Tibial nerve (tissue), 4 donors: ENCODE data around the gene CA9. TPM values are rescaled to one million over a fixed set of nuclear protein-coding genes. Genes with fewer than 3 reads are reported as not detected.

Source experiments
- DNase-seq, 2 donors: peaks; one replicate each; pipeline ENCODE4 v3.0.0-alpha.2; 2019; ENCODE audit warnings: low spot score in 2 of 2
- H3K27ac ChIP-seq, 4 donors: fragments of 200-600 bp; sonication (generic) in 3 of 4; one replicate each; pipeline ENCODE4 v1.5.1; 2017 to 2019; ENCODE audit warnings: mild to moderate bottlenecking in 1 of 4
- H3K27me3 ChIP-seq, 2 donors: fragments of 200-600 bp; sonication (generic) in 1 of 2; one replicate each; pipeline versions ENCODE4 v1.5.1 to v1.6.0; 2017 to 2019
- H3K36me3 ChIP-seq, 3 donors: fragments of 200-600 bp; sonication (generic); one replicate each; pipeline ENCODE4 v1.5.1; 2018 to 2019
- H3K4me1 ChIP-seq, 4 donors: fragments of 200-600 bp; sonication (generic) in 3 of 4; one replicate each; pipeline ENCODE4 v1.5.1; 2017 to 2019
- H3K4me3 ChIP-seq, 4 donors: fragments of 200-600 bp; sonication (generic) in 3 of 4; one replicate each; pipeline ENCODE4 v1.5.1; 2017 to 2019; ENCODE audit warnings: mild to moderate bottlenecking in 1 of 4, moderate library complexity in 1 of 4
- H3K9me3 ChIP-seq, 4 donors: fragments of 200-600 bp; sonication (generic) in 3 of 4; one replicate each; pipeline ENCODE4 v1.5.1; 2017 to 2019
- EP300 ChIP-seq, 2 donors: sonication (generic); formaldehyde crosslinking; IDR thresholded peaks; one replicate each; pipeline ENCODE4 v1.6.1; 2017; ENCODE audit warnings: antibody characterized with exemption in 2 of 2, mild to moderate bottlenecking in 1 of 2
- POLR2A ChIP-seq, 2 donors: fragments of 450-650 bp; IDR thresholded peaks; one replicate each; pipeline ENCODE4 v1.6.1; 2017; ENCODE audit warnings: antibody characterized with exemption in 2 of 2, mild to moderate bottlenecking in 2 of 2, moderate library complexity in 2 of 2
- WGBS, 2 donors: methylation state at CpG; one replicate each; pipeline ENCODE4 v1.1.5; 2018; 5-methylcytosine and 5-hydroxymethylcytosine counted together
- total RNA-seq, 4 donors: library from RNA; depleted of rRNA; stranded (reverse); fragments of >200 nt; gene quantifications; one replicate each; pipeline ENCODE4 v1.1.0, GENCODE V29; 2016
- TF ChIP-seq, protein P1 (sequence below), 5 experiments: fragments of 200-600 bp in 3 of 5; fragments of 450-650 bp in 2 of 5; sonication (generic) in 3 of 5; IDR thresholded peaks; one replicate each; pipeline ENCODE4 v1.5.1; 2016 to 2019; ENCODE audit warnings: antibody characterized with exemption in 5 of 5, mild to moderate bottlenecking in 3 of 5, moderate library complexity in 2 of 5

Gene CA9
- total RNA-seq, 4 donors from 2014 or later: 0.84 TPM; not detected in 3

GRCh38 chr9:35658968-35659220 is 14.8 kb upstream of the CA9 start:
- Histone ChIP-seq H3K9me3 (no peaks in the 10 kb centered on the region), H3K4me3 (peak overlapping the region; percentile 58 to 94 (median 90)), H3K27me3 (no peaks in the 10 kb centered on the region), H3K36me3 (peaks cover 0 to 14% (median 0%) of the 10 kb centered on the region in 3 donors), H3K27ac (peak overlapping the region; percentile 90 to 99 (median 92)), H3K4me1 (peaks cover 0 to 42% (median 10%) of the 10 kb centered on the region in 4 donors)
- no peak for DNase-seq
- TF ChIP-seq POLR2A (IDR thresholded peaks at IDR 0.05): no peak
- 0 to 6% methylated on average over 2 of the region's 2 CpGs for WGBS, 2 donors

GRCh38 chr9:35659340-35659739 is 14.4 kb upstream of the CA9 start:
- DNase-seq: no peak
- Histone ChIP-seq H3K4me1 (peaks cover 0 to 42% (median 10%) of the 10 kb centered on the region in 4 donors), H3K27ac (peak overlapping the region; percentile 90 to 99 (median 92)), H3K27me3 (no peaks in the 10 kb centered on the region), H3K4me3 (peak overlapping the region in 2 of 4 donors; percentile 58 to 94), H3K9me3 (no peaks in the 10 kb centered on the region), H3K36me3 (peaks cover 0 to 14% (median 0%) of the 10 kb centered on the region in 3 donors)
- TF ChIP-seq POLR2A (IDR thresholded peaks at IDR 0.05) (no peak), EP300 (IDR thresholded peaks at IDR 0.05) (peak in 1 of 2 donors; percentile 56)
- TF ChIP-seq, protein P1, sequence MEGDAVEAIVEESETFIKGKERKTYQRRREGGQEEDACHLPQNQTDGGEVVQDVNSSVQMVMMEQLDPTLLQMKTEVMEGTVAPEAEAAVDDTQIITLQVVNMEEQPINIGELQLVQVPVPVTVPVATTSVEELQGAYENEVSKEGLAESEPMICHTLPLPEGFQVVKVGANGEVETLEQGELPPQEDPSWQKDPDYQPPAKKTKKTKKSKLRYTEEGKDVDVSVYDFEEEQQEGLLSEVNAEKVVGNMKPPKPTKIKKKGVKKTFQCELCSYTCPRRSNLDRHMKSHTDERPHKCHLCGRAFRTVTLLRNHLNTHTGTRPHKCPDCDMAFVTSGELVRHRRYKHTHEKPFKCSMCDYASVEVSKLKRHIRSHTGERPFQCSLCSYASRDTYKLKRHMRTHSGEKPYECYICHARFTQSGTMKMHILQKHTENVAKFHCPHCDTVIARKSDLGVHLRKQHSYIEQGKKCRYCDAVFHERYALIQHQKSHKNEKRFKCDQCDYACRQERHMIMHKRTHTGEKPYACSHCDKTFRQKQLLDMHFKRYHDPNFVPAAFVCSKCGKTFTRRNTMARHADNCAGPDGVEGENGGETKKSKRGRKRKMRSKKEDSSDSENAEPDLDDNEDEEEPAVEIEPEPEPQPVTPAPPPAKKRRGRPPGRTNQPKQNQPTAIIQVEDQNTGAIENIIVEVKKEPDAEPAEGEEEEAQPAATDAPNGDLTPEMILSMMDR (IDR thresholded peaks at IDR 0.05): no peak
- 58 to 69% methylated on average over 3 of the region's 3 CpGs for WGBS, 2 donors

DNA sequence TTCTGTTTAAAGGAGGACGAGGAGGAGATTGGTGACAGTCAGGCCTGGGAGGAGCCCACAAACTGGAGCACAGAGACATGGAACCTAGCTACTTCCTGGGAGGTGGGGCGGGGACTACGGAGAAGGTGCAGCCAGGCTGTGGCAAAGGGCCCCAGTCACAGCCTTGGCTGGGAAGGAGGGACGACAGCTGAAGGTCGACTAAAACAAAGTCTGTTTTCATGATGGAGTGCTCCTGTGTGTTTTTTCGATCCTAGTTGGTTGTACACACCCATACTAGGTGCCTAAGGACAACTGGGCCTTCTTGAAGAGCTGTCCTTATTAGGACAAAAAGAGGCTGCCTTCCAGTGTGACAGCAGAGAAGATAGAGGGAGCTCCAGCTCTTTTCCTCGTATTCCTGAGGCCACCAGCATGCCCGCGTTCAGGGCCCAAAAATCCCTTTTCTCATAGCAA is 12.7 kb upstream of the CA9 start:
- Histone ChIP-seq H3K9me3 (no peaks in the 10 kb centered on the region), H3K27ac (peak overlapping the region; percentile 30 to 99 (median 70)), H3K27me3 (no peaks in the 10 kb centered on the region), H3K4me1 (peaks cover 0 to 52% (median 10%) of the 10 kb centered on the region in 4 donors), H3K4me3 (no peak overlapping the region), H3K36me3 (peaks cover 0 to 14% (median 0%) of the 10 kb centered on the region in 3 donors)
- TF ChIP-seq POLR2A (IDR thresholded peaks at IDR 0.05): no peak
- peak in 1 of 2 donors; percentile 32 for TF ChIP-seq EP300 (IDR thresholded peaks at IDR 0.05)
- TF ChIP-seq, protein P1 (IDR thresholded peaks at IDR 0.05): peak in 3 of 5 experiments; percentile 32 to 55 (median 46)
- no peak for DNase-seq
- WGBS, 2 donors: 38 to 47% methylated on average over 9 of the region's 9 CpGs

GRCh38 chr9:35661756-35662350 is 11.9 kb upstream of the CA9 start:
- peaks cover 0 to 14% (median 0%) of the 10 kb centered on the region in 3 donors for H3K36me3 ChIP-seq
- H3K27ac ChIP-seq: peak overlapping the region in 3 of 4 donors; percentile 48 to 99 (median 93)
- WGBS, 2 donors: 65% methylated on average over 3 of the region's 3 CpGs
- H3K9me3 ChIP-seq: no peaks in the 10 kb centered on the region
- TF ChIP-seq EP300 (IDR thresholded peaks at IDR 0.05) (no peak), POLR2A (IDR thresholded peaks at IDR 0.05) (no peak)
- TF ChIP-seq, protein P1 (IDR thresholded peaks at IDR 0.05): no peak
- no peak for DNase-seq
- peaks cover 0 to 52% (median 10%) of the 10 kb centered on the region in 4 donors for H3K4me1 ChIP-seq
- no peak overlapping the region for H3K4me3 ChIP-seq
- H3K27me3 ChIP-seq: no peaks in the 10 kb centered on the region

GRCh38 chr9:35662437-35662836 is 11.3 kb upstream of the CA9 start:
- peaks cover 0 to 46% (median 8%) of the 10 kb centered on the region in 4 donors for H3K4me1 ChIP-seq
- no peak for DNase-seq
- H3K36me3 ChIP-seq: peaks cover 0 to 14% (median 0%) of the 10 kb centered on the region in 3 donors
- peak overlapping the region in 2 of 4 donors; percentile 93 to 99 for H3K27ac ChIP-seq
- no peaks in the 10 kb centered on the region for H3K9me3 ChIP-seq
- TF ChIP-seq POLR2A (IDR thresholded peaks at IDR 0.05) (no peak), EP300 (IDR thresholded peaks at IDR 0.05) (no peak)
- TF ChIP-seq, protein P1 (IDR thresholded peaks at IDR 0.05): no peak
- no peaks in the 10 kb centered on the region for H3K27me3 ChIP-seq
- H3K4me3 ChIP-seq: no peak overlapping the region
- WGBS, 2 donors: 83 to 88% methylated on average over 7 of the region's 7 CpGs
